H1 (cell line): ENCODE results near the gene NDRG2. TPM values are rescaled to one million over a fixed set of nuclear protein-coding genes. Genes with fewer than 3 reads are reported as not detected.

Experiments
- MAX ChIP-seq: IDR thresholded peaks from 2 replicates; pipeline ENCODE4 v1.6.1; 2012; ENCODE audit warnings: inconsistent platforms
- polyA plus RNA-seq, 7 experiments: library from polyadenylated mRNA; depleted of rRNA in 3 of 7; stranded (reverse) in 5 of 7; unstranded in 2 of 7; fragments of >200 nt in 5 of 7; fragments of 200-250 nt in 2 of 7; gene quantifications; 1 replicate in 5 of 7; 2 replicates in 1 of 7; 4 replicates in 1 of 7; pipeline versions ENCODE4 v1.2.1 to v1.2.3, GENCODE V29; 2011 to 2013; ENCODE audit warnings: missing spikeins in 2 of 7, mixed read lengths in 2 of 7
- total RNA-seq: library from RNA; stranded (reverse); fragmentation: NEBNext Ultra II Directional; extraction: Animal tissue kit (Norgen Biotek cat#: 25700); gene quantifications from 2 replicates; pipeline ENCODE4 v1.2.1, GENCODE V29; 2021

Gene NDRG2
- total and polyA plus RNA-seq, 2 of the 8 experiments (the other 6 are each of a cell fraction or from before 2014, with no cell fraction given), result 29.9 to 48.6 TPM

- no peak for TF ChIP-seq MAX
Measured at GRCh38 chr14:21018286-21018685, 6.6 kb downstream of the NDRG2 start (continued).
